ENCODE measurements around the gene AKAP13.

AKAP13 gene

DNA sequence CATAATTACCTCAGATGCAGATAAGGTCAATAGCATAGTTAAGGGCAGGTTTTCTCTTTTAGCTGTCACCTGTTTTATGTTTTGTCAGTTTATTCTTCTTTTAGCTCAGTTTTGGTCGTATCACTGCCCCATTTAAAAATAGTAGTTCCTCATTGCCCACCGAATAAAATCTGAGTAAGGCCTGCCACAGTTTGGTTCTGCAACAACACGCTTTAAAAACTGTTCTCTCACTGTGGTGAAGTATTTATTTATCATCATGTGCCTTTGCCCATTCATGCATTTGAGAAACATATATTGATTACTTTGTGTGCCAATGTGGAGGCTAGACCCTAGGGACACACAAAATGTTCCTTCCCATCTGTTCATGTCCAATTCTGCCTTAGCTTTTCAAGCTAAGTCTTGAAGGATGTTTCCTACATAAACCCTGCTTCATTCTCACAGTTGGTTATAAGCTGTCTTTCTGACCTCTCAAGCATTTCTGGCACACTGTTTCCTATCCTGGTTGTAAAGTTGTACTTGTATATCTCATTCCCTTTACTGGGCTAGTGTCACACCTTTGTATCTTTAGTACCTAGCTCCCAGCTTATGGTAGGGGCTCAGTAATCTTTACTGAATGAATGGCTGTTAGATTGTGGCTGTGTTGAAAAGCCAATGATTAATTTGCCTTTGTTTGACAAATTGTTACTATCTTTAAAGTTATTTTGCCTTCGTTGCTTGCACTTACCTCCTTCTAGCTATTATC lies 23.9 kb downstream of the AKAP13 start:
- no peaks in the 10 kb centered on the region for H3K36me3 ChIP-seq (ENCODE audit: control insufficient read depth, insufficient read depth, low read length)
- H3K4me3 ChIP-seq (ENCODE audit: low read depth, low read length), result no peak overlapping the region
- peaks cover 10% of the 10 kb centered on the region for H3K4me1 ChIP-seq (ENCODE audit: control insufficient read depth, insufficient read depth, low read length)
- H3K27me3 ChIP-seq (ENCODE audit: control insufficient read depth, insufficient read depth, low read length), result no peaks in the 10 kb centered on the region
- no peaks in the 10 kb centered on the region for H3K9me3 ChIP-seq (ENCODE audit: control insufficient read depth, insufficient read depth, low read length)
- no peak overlapping the region for H3K9ac ChIP-seq (ENCODE audit: low read depth, low read length)

DNA sequence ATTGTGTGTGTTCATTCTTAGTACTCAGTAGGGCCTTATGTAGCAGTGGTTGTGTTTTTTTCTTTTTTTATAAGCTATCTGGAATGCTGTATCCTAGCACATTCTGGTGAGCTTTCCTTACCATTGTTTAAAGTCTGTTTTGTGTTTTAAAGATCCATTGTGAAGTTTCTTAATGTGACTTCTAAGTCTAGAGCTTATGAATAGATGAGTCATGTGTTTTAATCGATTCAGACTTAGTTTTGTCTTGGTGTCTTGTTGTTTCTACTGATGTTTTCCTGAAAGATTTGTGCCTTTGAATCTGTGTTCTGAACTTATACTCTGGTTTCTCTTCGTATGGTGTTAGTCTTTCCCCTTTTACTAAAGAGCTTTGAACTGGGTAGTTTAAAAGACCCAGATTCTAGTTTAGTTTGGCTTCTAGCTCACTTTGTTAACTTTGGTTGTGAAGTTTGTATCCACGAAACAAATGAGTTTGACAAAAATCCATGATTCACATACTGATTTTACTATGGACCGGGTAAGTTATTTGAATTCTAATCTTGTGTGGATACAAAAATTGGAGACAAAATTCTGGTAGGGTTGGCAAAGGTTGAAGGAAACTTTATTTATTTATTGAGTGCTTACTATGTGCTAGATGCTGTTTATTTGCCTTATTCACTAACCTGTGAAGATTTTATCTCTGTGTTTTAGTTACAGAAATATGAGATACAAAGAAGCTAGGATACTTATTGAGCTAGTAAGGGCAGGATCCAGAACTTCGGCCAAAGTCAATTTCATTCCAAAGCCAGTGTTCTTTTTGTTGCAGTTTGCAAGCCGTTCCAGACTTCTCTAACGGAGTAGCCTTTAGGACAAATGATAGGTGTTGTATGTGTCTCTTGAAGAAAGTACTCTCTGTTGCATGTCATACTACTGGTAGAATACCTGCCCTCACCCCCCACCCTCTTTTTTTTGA lies 24.8 kb downstream of the AKAP13 start:
- no peaks in the 10 kb centered on the region for H3K36me3 ChIP-seq (ENCODE audit: control insufficient read depth, insufficient read depth, low read length)
- no peaks in the 10 kb centered on the region for H3K27me3 ChIP-seq (ENCODE audit: control insufficient read depth, insufficient read depth, low read length)
- no peak overlapping the region for H3K9ac ChIP-seq (ENCODE audit: low read depth, low read length)
- no peaks in the 10 kb centered on the region for H3K9me3 ChIP-seq (ENCODE audit: control insufficient read depth, insufficient read depth, low read length)
- no peak overlapping the region for H3K4me3 ChIP-seq (ENCODE audit: low read depth, low read length)
- peaks cover 10% of the 10 kb centered on the region for H3K4me1 ChIP-seq (ENCODE audit: control insufficient read depth, insufficient read depth, low read length)

DNA sequence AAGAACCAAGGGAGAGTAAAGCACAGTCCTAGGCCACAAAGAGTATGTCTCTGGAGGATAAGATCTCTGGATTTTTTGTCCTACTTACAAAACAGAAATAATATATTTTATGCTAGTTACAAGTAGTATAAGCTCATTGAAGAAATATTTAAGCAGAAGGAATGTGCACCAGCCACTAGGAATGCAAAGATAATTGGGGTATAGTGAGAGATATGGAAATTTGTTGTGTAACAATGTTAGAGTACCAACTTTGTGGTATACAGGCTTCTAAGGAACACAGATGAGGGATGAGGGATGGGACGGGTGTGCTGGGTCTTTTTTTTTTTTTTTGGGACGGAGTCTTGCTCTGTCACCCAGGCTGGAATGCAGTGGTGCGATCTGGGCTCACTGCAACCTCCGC lies 26.5 kb downstream of the AKAP13 start:
- H3K9ac ChIP-seq (ENCODE audit: low read depth, low read length), result no peak overlapping the region
- no peaks in the 10 kb centered on the region for H3K27me3 ChIP-seq (ENCODE audit: control insufficient read depth, insufficient read depth, low read length)
- H3K36me3 ChIP-seq (ENCODE audit: control insufficient read depth, insufficient read depth, low read length), result no peaks in the 10 kb centered on the region
- peaks cover 6% of the 10 kb centered on the region for H3K4me1 ChIP-seq (ENCODE audit: control insufficient read depth, insufficient read depth, low read length)
- H3K9me3 ChIP-seq (ENCODE audit: control insufficient read depth, insufficient read depth, low read length), result no peaks in the 10 kb centered on the region
- no peak overlapping the region for H3K4me3 ChIP-seq (ENCODE audit: low read depth, low read length)

DNA sequence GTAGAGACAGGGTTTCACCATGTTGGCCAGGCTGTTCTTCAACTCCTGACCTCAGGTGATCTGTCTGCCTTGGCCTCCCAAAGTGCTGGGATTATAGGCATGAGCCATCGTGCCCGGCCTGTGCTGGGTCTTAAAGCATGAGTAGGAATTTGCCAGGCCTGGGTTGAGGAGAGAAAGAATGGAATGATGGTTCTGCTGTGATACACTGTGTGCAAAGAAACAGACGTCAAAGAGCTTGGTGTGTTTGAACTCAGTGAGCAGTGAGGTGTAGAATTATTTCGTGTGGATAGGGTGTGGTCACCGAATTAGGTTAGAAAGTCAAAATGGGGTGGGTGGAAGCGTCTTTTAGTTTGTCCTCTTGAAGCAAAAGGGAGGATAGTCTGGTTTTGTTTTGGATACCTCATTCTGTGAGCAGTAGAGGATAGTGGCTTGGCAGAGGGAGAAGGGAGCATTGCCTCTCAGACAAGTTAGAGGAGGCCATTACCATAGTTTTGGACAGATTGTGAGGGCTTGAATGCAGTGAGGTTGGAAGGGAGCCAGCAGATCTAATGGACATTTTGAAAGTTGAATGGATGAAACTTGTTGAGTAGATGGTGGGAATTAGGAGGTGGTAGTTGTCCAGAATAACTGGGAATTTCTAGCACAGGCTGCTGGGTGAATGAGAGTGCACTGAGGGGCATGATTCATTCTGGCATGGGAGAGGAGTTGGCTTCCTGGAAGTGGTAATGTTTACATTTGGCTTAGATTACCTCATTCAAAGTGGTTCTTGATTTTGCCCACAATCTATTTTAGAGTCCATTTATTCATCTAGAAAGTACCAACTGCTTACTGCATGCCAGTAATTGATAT lies 27.2 kb downstream of the AKAP13 start:
- Histone ChIP-seq H3K9ac (ENCODE audit: low read depth, low read length) (no peak overlapping the region), H3K27me3 (ENCODE audit: control insufficient read depth, insufficient read depth, low read length) (no peaks in the 10 kb centered on the region), H3K4me3 (ENCODE audit: low read depth, low read length) (no peak overlapping the region), H3K9me3 (ENCODE audit: control insufficient read depth, insufficient read depth, low read length) (no peaks in the 10 kb centered on the region), H3K36me3 (ENCODE audit: control insufficient read depth, insufficient read depth, low read length) (no peaks in the 10 kb centered on the region), H3K4me1 (ENCODE audit: control insufficient read depth, insufficient read depth, low read length) (peaks cover under 1% of the 10 kb centered on the region)

DNA sequence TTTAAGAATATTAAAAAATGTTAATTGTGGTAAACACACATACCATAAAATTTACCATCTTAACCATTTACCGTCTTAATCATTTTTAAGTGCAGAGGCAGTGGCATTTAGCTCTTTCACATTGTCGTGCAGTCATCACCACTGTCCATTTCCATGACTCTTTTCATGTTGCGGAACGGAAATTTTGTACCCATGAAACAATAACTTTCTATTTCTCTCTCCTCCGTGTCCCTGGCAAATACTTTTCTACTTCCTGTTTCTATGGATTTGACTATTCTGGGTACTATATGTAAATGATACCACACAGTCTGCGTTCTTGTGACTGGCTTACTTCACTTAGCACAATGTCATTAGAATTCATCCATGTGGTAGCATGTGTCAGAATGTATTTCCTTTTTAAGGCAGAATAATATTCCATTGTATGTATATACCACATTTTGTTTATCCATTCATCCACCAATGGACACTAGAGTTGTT lies 27.9 kb downstream of the AKAP13 start:
- H3K9ac ChIP-seq (ENCODE audit: low read depth, low read length), result no peak overlapping the region
- H3K4me1 ChIP-seq (ENCODE audit: control insufficient read depth, insufficient read depth, low read length), result peaks cover 7% of the 10 kb centered on the region
- no peaks in the 10 kb centered on the region for H3K27me3 ChIP-seq (ENCODE audit: control insufficient read depth, insufficient read depth, low read length)

DNA sequence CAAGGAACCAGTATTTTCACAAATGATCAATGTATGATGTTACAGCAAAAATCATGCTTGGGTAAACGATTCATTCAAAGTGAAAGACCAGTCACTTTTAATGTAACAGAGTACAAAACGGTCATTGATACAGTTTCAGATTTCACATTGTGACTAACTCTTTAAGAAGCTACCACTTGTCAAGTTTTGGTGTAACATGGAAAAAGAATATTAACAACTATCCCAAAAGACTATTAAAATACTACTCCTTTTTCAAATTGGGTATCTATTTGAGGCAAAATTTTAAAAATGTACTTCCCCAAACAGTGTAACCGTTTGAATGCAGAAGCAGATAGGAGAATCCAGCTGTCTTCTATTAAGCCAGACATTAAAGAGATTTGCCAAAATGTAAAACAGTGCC lies 31.7 kb downstream of the AKAP13 start:
- Histone ChIP-seq H3K4me1 (ENCODE audit: control insufficient read depth, insufficient read depth, low read length) (peaks cover 9% of the 10 kb centered on the region), H3K9ac (ENCODE audit: low read depth, low read length) (no peak overlapping the region)

More for the DNA sequence above, 27.9 kb downstream of the AKAP13 start:
- no peak overlapping the region for H3K4me3 ChIP-seq (ENCODE audit: low read depth, low read length)
- H3K9me3 ChIP-seq (ENCODE audit: control insufficient read depth, insufficient read depth, low read length), result no peaks in the 10 kb centered on the region
- H3K36me3 ChIP-seq (ENCODE audit: control insufficient read depth, insufficient read depth, low read length), result no peaks in the 10 kb centered on the region

DNA sequence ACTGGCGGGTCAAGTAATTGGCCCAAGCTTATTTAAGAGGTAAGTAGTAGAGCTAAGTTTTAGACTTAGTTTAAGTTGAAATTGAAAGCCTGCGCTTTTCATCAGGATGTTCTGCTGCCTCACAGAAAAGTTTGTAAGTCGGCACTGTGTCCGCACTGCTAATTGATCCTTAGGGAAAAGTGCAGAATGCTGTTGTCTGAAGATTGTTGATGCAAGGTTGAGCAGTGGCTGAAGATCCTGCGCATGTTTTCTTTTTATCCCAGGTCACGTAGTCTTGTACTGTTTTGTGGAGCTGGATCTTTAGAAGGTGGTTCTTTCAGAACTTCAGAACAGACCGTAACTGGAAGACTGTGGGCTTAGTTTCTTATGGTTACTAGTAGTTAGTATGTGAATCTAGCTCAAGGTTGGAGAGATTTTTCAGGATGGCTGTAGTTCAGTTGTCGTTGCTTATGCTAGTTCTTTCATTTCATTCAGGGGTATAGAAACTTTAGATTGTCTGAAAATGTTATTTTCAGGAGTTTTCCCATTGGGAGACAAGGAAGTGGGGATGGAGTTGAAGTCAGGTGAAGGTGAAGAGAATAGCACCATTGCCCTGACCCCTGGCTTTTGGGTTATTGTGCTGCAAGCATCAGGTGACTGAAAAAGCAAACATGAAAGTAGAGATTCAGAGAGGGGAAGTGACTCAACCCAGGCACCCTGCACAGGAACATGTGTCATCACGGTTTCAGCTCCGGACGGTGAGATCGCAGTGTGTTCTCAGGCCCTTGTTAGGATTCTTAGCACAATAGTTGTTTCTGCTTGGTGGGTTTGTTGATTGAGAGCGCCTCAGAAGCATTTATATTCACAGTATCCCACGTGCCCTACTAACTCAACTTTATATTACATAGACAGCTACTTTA lies 32.8 kb downstream of the AKAP13 start:
- Histone ChIP-seq H3K4me1 (ENCODE audit: control insufficient read depth, insufficient read depth, low read length) (peaks cover 9% of the 10 kb centered on the region), H3K36me3 (ENCODE audit: control insufficient read depth, insufficient read depth, low read length) (no peaks in the 10 kb centered on the region), H3K27me3 (ENCODE audit: control insufficient read depth, insufficient read depth, low read length) (no peaks in the 10 kb centered on the region), H3K9ac (ENCODE audit: low read depth, low read length) (no peak overlapping the region), H3K4me3 (ENCODE audit: low read depth, low read length) (no peak overlapping the region), H3K9me3 (ENCODE audit: control insufficient read depth, insufficient read depth, low read length) (no peaks in the 10 kb centered on the region)

More for the DNA sequence above, 31.7 kb downstream of the AKAP13 start:
- Histone ChIP-seq H3K36me3 (ENCODE audit: control insufficient read depth, insufficient read depth, low read length) (no peaks in the 10 kb centered on the region), H3K27me3 (ENCODE audit: control insufficient read depth, insufficient read depth, low read length) (no peaks in the 10 kb centered on the region), H3K4me3 (ENCODE audit: low read depth, low read length) (no peak overlapping the region), H3K9me3 (ENCODE audit: control insufficient read depth, insufficient read depth, low read length) (no peaks in the 10 kb centered on the region)

DNA sequence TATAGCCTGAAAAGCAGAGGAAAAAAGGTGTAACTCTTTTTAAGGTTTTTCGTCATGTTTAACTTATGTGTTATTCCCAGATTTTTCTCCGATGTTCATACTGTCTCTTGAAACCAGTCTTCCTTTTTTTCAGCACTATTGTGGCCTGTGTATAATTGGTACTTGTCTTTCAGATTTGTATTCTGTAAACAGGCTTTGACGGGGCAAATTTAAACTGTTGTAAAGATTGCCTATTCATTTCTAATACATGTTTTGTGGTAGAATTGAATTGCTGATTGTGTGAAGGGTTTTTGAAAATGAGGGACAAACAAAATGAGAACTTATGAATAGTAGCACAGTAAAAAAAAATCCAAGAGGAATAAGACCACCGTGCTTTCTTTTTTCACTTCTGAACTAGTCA lies 33.6 kb downstream of the AKAP13 start:
- Histone ChIP-seq H3K36me3 (ENCODE audit: control insufficient read depth, insufficient read depth, low read length) (no peaks in the 10 kb centered on the region), H3K27me3 (ENCODE audit: control insufficient read depth, insufficient read depth, low read length) (no peaks in the 10 kb centered on the region), H3K4me1 (ENCODE audit: control insufficient read depth, insufficient read depth, low read length) (peaks cover 9% of the 10 kb centered on the region), H3K4me3 (ENCODE audit: low read depth, low read length) (no peak overlapping the region), H3K9me3 (ENCODE audit: control insufficient read depth, insufficient read depth, low read length) (no peaks in the 10 kb centered on the region), H3K9ac (ENCODE audit: low read depth, low read length) (no peak overlapping the region)

DNA sequence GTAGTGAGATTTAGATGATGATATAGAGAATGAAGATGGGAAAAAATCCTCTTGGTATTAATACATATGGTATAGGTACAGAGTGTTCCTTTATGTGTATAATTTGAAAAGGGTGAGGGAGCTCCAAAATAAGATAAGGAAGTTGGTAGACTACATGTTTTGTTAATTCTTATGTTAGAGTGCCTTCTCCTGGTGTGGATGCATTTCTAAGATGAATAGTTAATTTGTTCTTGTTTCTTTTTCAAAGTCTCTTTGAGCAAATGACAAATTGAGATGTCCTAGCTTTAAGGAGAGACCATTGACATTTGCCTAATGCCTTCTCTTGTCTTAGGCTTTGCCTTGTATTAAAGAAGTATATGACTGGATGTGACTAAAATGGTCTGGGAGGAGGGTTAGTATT lies 34.1 kb downstream of the AKAP13 start:
- H3K4me1 ChIP-seq (ENCODE audit: control insufficient read depth, insufficient read depth, low read length), result peaks cover 9% of the 10 kb centered on the region
- H3K9ac ChIP-seq (ENCODE audit: low read depth, low read length), result no peak overlapping the region

DNA sequence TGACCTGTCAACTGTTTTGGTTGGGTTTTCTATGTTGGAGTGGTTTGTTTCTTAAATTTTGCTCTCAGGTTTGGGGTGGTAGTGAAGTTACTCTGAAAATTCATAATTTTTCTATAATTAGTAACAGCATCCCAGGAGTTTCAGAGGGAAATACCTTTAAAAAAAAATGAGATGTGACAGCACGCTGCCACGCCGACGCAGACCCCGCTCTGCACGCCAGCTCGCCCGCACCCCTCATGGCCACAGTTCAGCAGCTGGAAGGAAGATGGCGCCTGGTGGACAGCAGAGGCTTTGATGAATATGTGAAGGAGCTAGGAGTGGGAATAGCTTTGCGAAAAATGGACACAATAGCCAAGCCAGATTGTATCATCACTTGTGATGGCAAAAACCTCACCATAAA lies 34.6 kb downstream of the AKAP13 start:
- peaks cover 9% of the 10 kb centered on the region for H3K4me1 ChIP-seq (ENCODE audit: control insufficient read depth, insufficient read depth, low read length)
- H3K4me3 ChIP-seq (ENCODE audit: low read depth, low read length), result no peak overlapping the region
- no peaks in the 10 kb centered on the region for H3K36me3 ChIP-seq (ENCODE audit: control insufficient read depth, insufficient read depth, low read length)
- no peaks in the 10 kb centered on the region for H3K9me3 ChIP-seq (ENCODE audit: control insufficient read depth, insufficient read depth, low read length)
- H3K9ac ChIP-seq (ENCODE audit: low read depth, low read length), result no peak overlapping the region
- no peaks in the 10 kb centered on the region for H3K27me3 ChIP-seq (ENCODE audit: control insufficient read depth, insufficient read depth, low read length)

More for the DNA sequence above, 34.1 kb downstream of the AKAP13 start:
- no peaks in the 10 kb centered on the region for H3K36me3 ChIP-seq (ENCODE audit: control insufficient read depth, insufficient read depth, low read length)
- no peak overlapping the region for H3K4me3 ChIP-seq (ENCODE audit: low read depth, low read length)
- no peaks in the 10 kb centered on the region for H3K9me3 ChIP-seq (ENCODE audit: control insufficient read depth, insufficient read depth, low read length)
- H3K27me3 ChIP-seq (ENCODE audit: control insufficient read depth, insufficient read depth, low read length), result no peaks in the 10 kb centered on the region

All from iPS-15b (cell line).